Spleen (tissue), 11 donors: ENCODE data around the gene NFX1. TPM values are rescaled to one million over a fixed set of nuclear protein-coding genes. Genes with fewer than 3 reads are reported as not detected.

Source experiments
- DNase-seq: peaks from one replicate; pipeline ENCODE4 v3.0.0-alpha.2; 2020
- H3K27ac ChIP-seq, 8 donors: fragments of 200-600 bp; sonication (generic) in 7 of 8; 1 replicate in 4 of 8; 2 replicates in 4 of 8; pipeline versions ENCODE4 v1.5.0 to v1.8.0; 2016 to 2021; ENCODE audit warnings: inconsistent platforms in 4 of 8, mild to moderate bottlenecking in 4 of 8, moderate library complexity in 1 of 8
- H3K27me3 ChIP-seq, 7 donors: fragments of 200-600 bp; sonication (generic) in 6 of 7; replicated peaks in 1 of 7; 1 replicate in 4 of 7; 2 replicates in 3 of 7; pipeline versions ENCODE4 v1.5.0 to v1.8.0; 2016 to 2021; ENCODE audit warnings: inconsistent platforms in 3 of 7, mild to moderate bottlenecking in 1 of 7
- H3K36me3 ChIP-seq, 6 donors: fragments of 200-600 bp; sonication (generic) in 5 of 6; 1 replicate in 4 of 6; 2 replicates in 2 of 6; pipeline versions ENCODE4 v1.5.0 to v1.8.0; 2016 to 2021; ENCODE audit warnings: inconsistent platforms in 2 of 6
- H3K4me1 ChIP-seq, 6 donors: fragments of 200-600 bp; sonication (generic) in 5 of 6; 1 replicate in 3 of 6; 2 replicates in 3 of 6; pipeline versions ENCODE4 v1.5.0 to v1.8.0; 2016 to 2021; ENCODE audit warnings: inconsistent platforms in 3 of 6
- H3K4me3 ChIP-seq, 8 donors: fragments of 200-600 bp; sonication (generic) in 7 of 8; 1 replicate in 4 of 8; 2 replicates in 4 of 8; pipeline versions ENCODE4 v1.5.0 to v1.8.0; 2016 to 2021; ENCODE audit warnings: inconsistent platforms in 4 of 8, mild to moderate bottlenecking in 4 of 8, moderate library complexity in 2 of 8
- H3K9me3 ChIP-seq, 8 donors: fragments of 200-600 bp; sonication (generic) in 7 of 8; 1 replicate in 4 of 8; 2 replicates in 4 of 8; pipeline versions ENCODE4 v1.5.0 to v1.8.0; 2016 to 2021; ENCODE audit warnings: inconsistent platforms in 4 of 8
- CTCF ChIP-seq, 11 experiments: fragments of 200-600 bp in 7 of 11; fragments of 450-650 bp in 4 of 11; sonication (generic) in 4 of 11; IDR thresholded peaks in 8 of 11; conservative IDR thresholded peaks in 3 of 11; 1 replicate in 7 of 11; 2 replicates in 4 of 11; pipeline versions ENCODE4 v1.4.0 to v1.8.0; 2016 to 2021; ENCODE audit warnings: antibody characterized with exemption in 11 of 11, inconsistent platforms in 4 of 11, mild to moderate bottlenecking in 1 of 11
- POLR2A ChIP-seq, 3 donors: fragments of 450-650 bp; IDR thresholded peaks; one replicate each; pipeline ENCODE4 v1.5.1; 2017; ENCODE audit warnings: antibody characterized with exemption in 3 of 3, mild to moderate bottlenecking in 1 of 3
- POLR2AphosphoS5 ChIP-seq, 3 donors: sonication (generic); formaldehyde crosslinking; IDR thresholded peaks; one replicate each; pipeline ENCODE4 v1.5.1; 2017; ENCODE audit warnings: antibody characterized with exemption in 3 of 3
- WGBS, 5 donors: extraction: QIAGEN DNeasy Blood & Tissue Kit in 3 of 5; methylation state at CpG; one replicate each; pipeline versions ENCODE4 v1.1.5 to v1.1.7; 2013 to 2018; 5-methylcytosine and 5-hydroxymethylcytosine counted together
- intact Hi-C: fragments of 100-400 bp; cut with DNase I; formaldehyde crosslinking; loops from one replicate; pipeline ENCODE4 v1.15.0; 2023; ENCODE audit warnings: low total_unique reads
- polyA plus RNA-seq, 3 donors: library from polyadenylated mRNA; stranded (reverse); fragments of 200-250 nt; gene quantifications; one replicate each; pipeline ENCODE4 v1.2.1, GENCODE V29; 2013
- total RNA-seq, 7 donors: library from RNA; depleted of rRNA in 3 of 7; stranded (reverse); fragments of >200 nt in 3 of 7; fragmentation: NEBNext Ultra II Directional in 4 of 7; extraction: Animal tissue kit (Norgen Biotek cat#: 25700) in 4 of 7; gene quantifications; one replicate each; pipeline versions ENCODE4 v1.1.0 to v1.2.1, GENCODE V29; 2016 to 2021
- donor health status: healthy with polysubstance abuse.
- donor health status: DM: no; HTN: no; CAD: no; lungs with moderate emphysema.
- donor health status: DM: no; HTN: no; CAD: no.
- donor health status: Bipolar disorder and iron deficiency.
- donor health status: healthy.
- donor health status: DM: no; HTN: no; CAD: no.
- donor health status: DM: yes; HTN: yes; CAD: no.

The NFX1 gene
- total and polyA plus RNA-seq, 10 donors, result 10.5 to 57.5 (median 42.4) TPM

- intact Hi-C loops, result no loop called here
- WGBS, 5 donors, result 22 to 27% (median 24%) methylated on average over 13 of the region's 13 CpGs
- no peaks in the 10 kb centered on the region for H3K9me3 ChIP-seq
- H3K27me3 ChIP-seq, result no peaks in the 10 kb centered on the region
- H3K4me1 ChIP-seq, result peaks cover 16 to 66% (median 44%) of the 10 kb centered on the region in 6 donors
- TF ChIP-seq CTCF (IDR thresholded peaks at IDR 0.05 in 8 of 11, conservative IDR thresholded peaks at IDR 0.05 in 3 of 11) (no peak), POLR2AphosphoS5 (IDR thresholded peaks at IDR 0.05) (no peak), POLR2A (IDR thresholded peaks at IDR 0.05) (no peak)
- peaks cover 0 to 68% (median 44%) of the 10 kb centered on the region in 6 donors for H3K36me3 ChIP-seq
- DNase-seq, result peak; percentile 83
- peak overlapping the region; percentile 46 to 97 (median 88) for H3K4me3 ChIP-seq
- H3K27ac ChIP-seq, result peak overlapping the region; percentile 79 to 99 (median 96)
Measured at GRCh38 chr9:33265211-33265865, 25.0 kb upstream of the NFX1 start.

GRCh38 chr9:33267151-33267767 is 23.1 kb upstream of the NFX1 start:
- Histone ChIP-seq H3K27me3 (no peaks in the 10 kb centered on the region), H3K9me3 (no peaks in the 10 kb centered on the region), H3K27ac (peak overlapping the region in 1 of 8 donors; percentile 12), H3K36me3 (peaks cover 0 to 68% (median 51%) of the 10 kb centered on the region in 6 donors), H3K4me3 (no peak overlapping the region), H3K4me1 (peaks cover 16 to 58% (median 41%) of the 10 kb centered on the region in 6 donors)
- intact Hi-C loops, result no loop called here
- no peak for DNase-seq
- no peak for TF ChIP-seq POLR2AphosphoS5 (IDR thresholded peaks at IDR 0.05)
- TF ChIP-seq CTCF (IDR thresholded peaks at IDR 0.05 in 8 of 11, conservative IDR thresholded peaks at IDR 0.05 in 3 of 11), result no peak
- no peak for TF ChIP-seq POLR2A (IDR thresholded peaks at IDR 0.05)

GRCh38 chr9:33270146-33270545 is 20.2 kb upstream of the NFX1 start:
- WGBS, 5 donors, result 95 to 98% (median 97%) methylated on average over 3 of the region's 3 CpGs
- DNase-seq, result no peak
- Histone ChIP-seq H3K27ac (no peak overlapping the region), H3K4me1 (peaks cover 9 to 40% (median 27%) of the 10 kb centered on the region in 6 donors), H3K27me3 (no peaks in the 10 kb centered on the region), H3K9me3 (no peaks in the 10 kb centered on the region), H3K36me3 (peaks cover 0 to 93% (median 74%) of the 10 kb centered on the region in 6 donors), H3K4me3 (no peak overlapping the region)
- intact Hi-C loops, result no loop called here
- TF ChIP-seq POLR2AphosphoS5 (IDR thresholded peaks at IDR 0.05), result no peak
- TF ChIP-seq POLR2A (IDR thresholded peaks at IDR 0.05), result no peak
- TF ChIP-seq CTCF (IDR thresholded peaks at IDR 0.05 in 8 of 11, conservative IDR thresholded peaks at IDR 0.05 in 3 of 11), result no peak

DNA sequence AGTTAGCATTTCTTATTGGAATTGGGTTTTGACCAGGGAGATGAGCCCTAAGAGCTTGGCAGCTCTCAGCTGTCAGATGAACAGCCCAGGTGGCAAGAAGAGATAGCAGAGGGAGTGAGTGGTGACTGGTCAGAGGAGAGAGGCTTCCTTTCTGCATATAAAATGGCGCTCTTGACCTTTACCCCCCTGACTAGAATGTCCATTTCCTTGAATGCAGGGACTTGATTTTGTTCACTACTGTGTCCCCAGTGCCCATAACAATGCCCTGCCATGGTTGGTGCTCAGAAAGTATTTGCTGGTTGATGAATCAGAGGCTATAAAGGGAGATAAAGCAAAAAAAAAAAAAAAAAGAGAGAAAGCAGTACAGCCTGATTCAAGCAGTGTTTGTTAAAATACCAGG is 18.3 kb upstream of the NFX1 start:
- 87 to 100% (median 95%) methylated on average over 1 of the region's 1 CpG for WGBS, 5 donors
- H3K4me1 ChIP-seq, result peaks cover 0 to 21% (median 8%) of the 10 kb centered on the region in 6 donors
- intact Hi-C loops, result no loop called here
- H3K4me3 ChIP-seq, result no peak overlapping the region
- no peaks in the 10 kb centered on the region for H3K9me3 ChIP-seq
- peaks cover 4 to 100% (median 89%) of the 10 kb centered on the region in 6 donors for H3K36me3 ChIP-seq
- DNase-seq, result no peak
- no peak for TF ChIP-seq POLR2AphosphoS5 (IDR thresholded peaks at IDR 0.05)
- no peak overlapping the region for H3K27ac ChIP-seq
- H3K27me3 ChIP-seq, result no peaks in the 10 kb centered on the region
